DND-41 (cell line): ENCODE results near the gene SPINDOC.

Experiments used
- CTCF ChIP-seq: IDR thresholded peaks from 2 replicates; pipeline ENCODE4 v1.5.1; 2012; ENCODE audit warnings: borderline replicate concordance, low read length, moderate library complexity, mild to moderate bottlenecking; ENCODE audit not compliant: poor library complexity, severe bottlenecking; ENCODE audit errors: extremely low read depth
- EZH2 ChIP-seq: IDR thresholded peaks from 3 replicates; pipeline ENCODE4 v1.6.1; 2012; ENCODE audit warnings: borderline replicate concordance, low read depth, mild to moderate bottlenecking, moderate library complexity, low read length, inconsistent platforms; ENCODE audit not compliant: severe bottlenecking

GRCh38 chr11:63845911-63846310 is 32.7 kb downstream of the SPINDOC start:
- TF ChIP-seq CTCF = no peak
- no peak for TF ChIP-seq EZH2
